ENCODE data around the gene PLCL1. TPM values are rescaled to one million over a fixed set of nuclear protein-coding genes. Genes with fewer than 3 reads are reported as not detected.

The PLCL1 gene
- polyA plus RNA-seq, 3 donors: 0.69 to 1.4 (median 0.79) TPM

DNA sequence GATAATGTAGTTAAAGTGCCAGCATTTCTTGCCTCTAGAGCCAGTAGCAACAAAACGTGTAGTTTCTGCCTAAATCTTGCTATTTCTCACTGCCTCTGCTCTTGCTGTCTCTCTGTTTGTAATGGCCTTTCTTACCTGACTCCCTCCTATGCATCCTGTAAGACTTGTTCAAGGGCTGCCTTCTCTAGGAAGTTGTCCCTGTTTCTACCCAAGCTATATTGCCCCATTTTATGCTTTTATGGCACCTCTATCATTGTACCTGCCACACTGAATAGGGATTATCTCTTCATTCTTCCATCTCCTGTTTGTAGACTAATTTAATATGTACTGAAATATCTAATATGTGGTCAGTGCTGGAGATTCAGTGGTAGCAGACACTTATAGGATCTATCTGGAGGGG is 49.2 kb downstream of the PLCL1 start:
- intact Hi-C loops (cut with micrococcal nuclease): no loop called here
- WGBS (ENCODE audit: insufficient coverage): 88% methylated on average over 1 of the region's 1 CpG

DNA sequence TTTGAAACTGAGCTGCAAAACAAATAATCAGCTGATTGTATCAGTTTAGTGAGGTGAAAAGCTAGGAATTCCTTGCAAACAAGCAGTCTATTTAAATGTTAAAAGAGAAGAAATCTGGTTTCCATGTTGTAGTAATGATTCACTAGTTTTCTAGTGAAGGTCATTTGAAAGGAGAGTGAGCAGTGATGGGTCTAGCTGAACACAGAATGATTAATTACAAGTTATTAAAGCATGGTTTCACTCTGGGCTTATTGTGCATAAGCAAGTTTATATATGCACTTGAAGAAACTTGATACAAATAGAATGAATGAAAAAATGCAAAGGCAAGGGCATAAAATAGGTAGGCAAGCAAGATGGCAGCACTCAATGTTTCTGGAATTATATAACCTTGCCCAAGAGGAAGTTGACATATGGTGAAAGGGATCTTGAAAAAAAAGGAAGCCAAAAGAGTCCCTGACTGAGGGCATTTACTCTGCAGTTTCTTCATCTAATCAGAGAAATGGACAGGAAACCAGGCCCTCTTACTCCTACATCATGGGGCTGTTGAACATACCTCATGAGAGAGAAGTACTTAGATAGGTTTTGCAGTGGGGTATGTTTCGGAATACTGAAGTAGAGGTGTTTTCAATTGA is 53.2 kb downstream of the PLCL1 start:
- no peak overlapping the region for H3K4me3 ChIP-seq (replicated peaks in 1 of 3; ENCODE audit: low read depth in 2 of 3, low read length in 3 of 3)
- TF ChIP-seq, protein P1, sequence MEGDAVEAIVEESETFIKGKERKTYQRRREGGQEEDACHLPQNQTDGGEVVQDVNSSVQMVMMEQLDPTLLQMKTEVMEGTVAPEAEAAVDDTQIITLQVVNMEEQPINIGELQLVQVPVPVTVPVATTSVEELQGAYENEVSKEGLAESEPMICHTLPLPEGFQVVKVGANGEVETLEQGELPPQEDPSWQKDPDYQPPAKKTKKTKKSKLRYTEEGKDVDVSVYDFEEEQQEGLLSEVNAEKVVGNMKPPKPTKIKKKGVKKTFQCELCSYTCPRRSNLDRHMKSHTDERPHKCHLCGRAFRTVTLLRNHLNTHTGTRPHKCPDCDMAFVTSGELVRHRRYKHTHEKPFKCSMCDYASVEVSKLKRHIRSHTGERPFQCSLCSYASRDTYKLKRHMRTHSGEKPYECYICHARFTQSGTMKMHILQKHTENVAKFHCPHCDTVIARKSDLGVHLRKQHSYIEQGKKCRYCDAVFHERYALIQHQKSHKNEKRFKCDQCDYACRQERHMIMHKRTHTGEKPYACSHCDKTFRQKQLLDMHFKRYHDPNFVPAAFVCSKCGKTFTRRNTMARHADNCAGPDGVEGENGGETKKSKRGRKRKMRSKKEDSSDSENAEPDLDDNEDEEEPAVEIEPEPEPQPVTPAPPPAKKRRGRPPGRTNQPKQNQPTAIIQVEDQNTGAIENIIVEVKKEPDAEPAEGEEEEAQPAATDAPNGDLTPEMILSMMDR (IDR thresholded peaks at IDR 0.05): no peak
- H3K4me1 ChIP-seq (ENCODE audit: control insufficient read depth in 1 of 2, insufficient read depth in 2 of 2, low read length in 2 of 2): peaks cover 0 to 4% of the 10 kb centered on the region in 2 donors
- H3K36me3 ChIP-seq (replicated peaks in 1 of 2; ENCODE audit: control insufficient read depth in 1 of 2, insufficient read depth in 2 of 2, low read length in 2 of 2): no peaks in the 10 kb centered on the region
- peak; percentile 29 to 59 (median 48) for DNase-seq
- H3K27ac ChIP-seq (ENCODE audit: low read depth in 1 of 2, low read length in 2 of 2): peak overlapping the region in 1 of 2 donors; percentile 31
- intact Hi-C loops (cut with micrococcal nuclease): no loop called here
- Mint-ChIP-seq H3K4me1 (peaks cover 14% of the 10 kb centered on the region), H3K36me3 (no peaks in the 10 kb centered on the region), H3K9me3 (peaks cover 2 to 10% (median 3%) of the 10 kb centered on the region in 7 donors), H3K27ac (peak overlapping the region in 6 of 7 donors; percentile 25 to 74 (median 46)), H3K27me3 (ENCODE audit: low read depth in 3 of 3) (no peaks in the 10 kb centered on the region), H3K4me3 (no peak overlapping the region)
- no peaks in the 10 kb centered on the region for H3K79me2 ChIP-seq (ENCODE audit: insufficient read depth, low read length)
- no peaks in the 10 kb centered on the region for H4K20me1 ChIP-seq (ENCODE audit: insufficient read depth, low read length)
- no peak overlapping the region for H3K9ac ChIP-seq (ENCODE audit: insufficient read depth, low read length, poor library complexity, severe bottlenecking)
- H3K27me3 ChIP-seq (ENCODE audit: control insufficient read depth in 2 of 2, insufficient read depth in 2 of 2, low read length in 2 of 2): no peaks in the 10 kb centered on the region
- no peak overlapping the region for H3K4me2 ChIP-seq (replicated peaks; ENCODE audit: extremely low read depth, low read length, poor library complexity, severe bottlenecking)
- no peak overlapping the region for H2AFZ ChIP-seq (ENCODE audit: insufficient read depth, low read depth, low read length, poor library complexity, severe bottlenecking)
- 100% methylated on average over 1 of the region's 1 CpG for WGBS (ENCODE audit: insufficient coverage)
- peaks cover 0 to 8% of the 10 kb centered on the region in 2 donors for H3K9me3 ChIP-seq (replicated peaks in 1 of 2; ENCODE audit: control insufficient read depth in 1 of 2, insufficient read depth in 1 of 2, low read length in 2 of 2)

More for the DNA sequence above, 49.2 kb downstream of the PLCL1 start:
- Mint-ChIP-seq H3K9me3 (peaks cover 0 to 7% (median 2%) of the 10 kb centered on the region in 7 donors), H3K36me3 (no peaks in the 10 kb centered on the region), H3K27ac (no peak overlapping the region), H3K4me3 (no peak overlapping the region), H3K27me3 (ENCODE audit: low read depth in 3 of 3) (peaks cover 0 to 1% (median 0%) of the 10 kb centered on the region in 3 donors), H3K4me1 (peaks cover 9% of the 10 kb centered on the region)
- Histone ChIP-seq H3K4me2 (replicated peaks; ENCODE audit: extremely low read depth, low read length, poor library complexity, severe bottlenecking) (no peak overlapping the region), H2AFZ (ENCODE audit: insufficient read depth, low read depth, low read length, poor library complexity, severe bottlenecking) (no peak overlapping the region), H3K27me3 (ENCODE audit: control insufficient read depth in 2 of 2, insufficient read depth in 2 of 2, low read length in 2 of 2) (no peaks in the 10 kb centered on the region), H3K27ac (ENCODE audit: low read depth in 1 of 2, low read length in 2 of 2) (no peak overlapping the region), H3K9me3 (replicated peaks in 1 of 2; ENCODE audit: control insufficient read depth in 1 of 2, insufficient read depth in 1 of 2, low read length in 2 of 2) (peaks cover 0 to 4% of the 10 kb centered on the region in 2 donors), H3K4me1 (ENCODE audit: control insufficient read depth in 1 of 2, insufficient read depth in 2 of 2, low read length in 2 of 2) (peaks cover 0 to 4% of the 10 kb centered on the region in 2 donors), H3K79me2 (ENCODE audit: insufficient read depth, low read length) (no peaks in the 10 kb centered on the region), H3K36me3 (replicated peaks in 1 of 2; ENCODE audit: control insufficient read depth in 1 of 2, insufficient read depth in 2 of 2, low read length in 2 of 2) (no peaks in the 10 kb centered on the region), H3K9ac (ENCODE audit: insufficient read depth, low read length, poor library complexity, severe bottlenecking) (no peak overlapping the region), H4K20me1 (ENCODE audit: insufficient read depth, low read length) (no peaks in the 10 kb centered on the region), H3K4me3 (replicated peaks in 1 of 3; ENCODE audit: low read depth in 2 of 3, low read length in 3 of 3) (no peak overlapping the region)
- no peak for DNase-seq
- TF ChIP-seq, protein P1 (IDR thresholded peaks at IDR 0.05): no peak

Data from CD14-positive monocyte (primary cell).